Measurements from ENCODE around the gene MYO1D. TPM values are rescaled to one million over a fixed set of nuclear protein-coding genes. Genes with fewer than 3 reads are reported as not detected.

Gene MYO1D
- total and polyA plus RNA-seq, 2 donors (not counting 3 experiments of a cell fraction or from before 2014, with no cell fraction given): 37.8 to 85.5 TPM

GRCh38 chr17:32496395-32497073 is 380.4 kb downstream of the MYO1D start:
- Histone ChIP-seq H3K9me3 (replicated peaks; ENCODE audit: control insufficient read depth, insufficient read depth, low read length) (no peaks in the 10 kb centered on the region), H4K20me1 (replicated peaks; ENCODE audit: control insufficient read depth, extremely low read depth, insufficient read depth, low read length) (no peaks in the 10 kb centered on the region), H3K4me1 (ENCODE audit: control insufficient read depth, extremely low read depth, insufficient read depth, low read length) (no peaks in the 10 kb centered on the region), H2AFZ (ENCODE audit: low read depth, low read length) (no peak overlapping the region), H3K27me3 (ENCODE audit: control insufficient read depth in 2 of 2, insufficient read depth in 2 of 2, low read length in 2 of 2) (no peaks in the 10 kb centered on the region), H3K4me2 (ENCODE audit: insufficient read depth, low read length) (no peak overlapping the region), H3K27ac (ENCODE audit: insufficient read depth, low read depth, low read length) (no peak overlapping the region), H3K36me3 (ENCODE audit: control insufficient read depth in 2 of 2, extremely low read depth in 1 of 2, insufficient read depth in 2 of 2, low read length in 2 of 2) (no peaks in the 10 kb centered on the region), H3K79me2 (ENCODE audit: control insufficient read depth, insufficient read depth, low read length) (no peaks in the 10 kb centered on the region), H3K9ac (replicated peaks; ENCODE audit: extremely low read depth, insufficient read depth, low read length) (no peak overlapping the region), H3K4me3 (replicated peaks in 1 of 3; ENCODE audit: insufficient read depth in 1 of 3, low read depth in 1 of 3, low read length in 3 of 3) (no peak overlapping the region), H3K9me1 (replicated peaks; ENCODE audit: control insufficient read depth, extremely low read depth, insufficient read depth, low read length) (no peaks in the 10 kb centered on the region)
- ChIA-PET POLR2A (no interaction called here), CTCF (interaction anchor here (1.5 kb wide), 1 partner anchor 13 kb away, joined by 4 read pairs; no protein-coding TSS in a partner anchor)
- FAIRE-seq (no peak), DNase-seq (ENCODE audit: low read depth, low spot score) (no peak)
- TF ChIP-seq JUN (IDR thresholded peaks at IDR 0.05; ENCODE audit: borderline replicate concordance, insufficient read depth, insufficient read length, low read depth): no peak
- intact Hi-C loops (cut with micrococcal nuclease) (no loop called here), dilution Hi-C loops (cut with MboI; ENCODE audit: extremely low pct_ligation_motif_present, low sequenced_read_pairs) (no loop called here)
- BruUV-seq (replicated peaks): no TSS peak

GRCh38 chr17:32495359-32496231 is 381.3 kb downstream of the MYO1D start:
- H3K36me3 ChIP-seq (ENCODE audit: control insufficient read depth in 2 of 2, extremely low read depth in 1 of 2, insufficient read depth in 2 of 2, low read length in 2 of 2): no peaks in the 10 kb centered on the region
- ChIA-PET CTCF (interaction anchor here (1.0 to 1.5 kb wide), 4 partner anchors 12 to 1255 kb away, joined by 3 to 4 read pairs (median 3); no protein-coding TSS in a partner anchor), POLR2A (no interaction called here)
- no peak for TF ChIP-seq CTCF (IDR thresholded peaks at IDR 0.05; ENCODE audit: extremely low read depth in 1 of 2, insufficient read depth in 1 of 2, low read depth in 1 of 2, low read length in 2 of 2)
- no peak overlapping the region for H3K4me3 ChIP-seq (replicated peaks in 1 of 3; ENCODE audit: insufficient read depth in 1 of 3, low read depth in 1 of 3, low read length in 3 of 3)
- dilution Hi-C loops (cut with MboI; ENCODE audit: extremely low pct_ligation_motif_present, low sequenced_read_pairs): no loop called here
- intact Hi-C loops (cut with micrococcal nuclease): no loop called here
- no peaks in the 10 kb centered on the region for H3K27me3 ChIP-seq (ENCODE audit: control insufficient read depth in 2 of 2, insufficient read depth in 2 of 2, low read length in 2 of 2)
- no peaks in the 10 kb centered on the region for H3K9me1 ChIP-seq (replicated peaks; ENCODE audit: control insufficient read depth, extremely low read depth, insufficient read depth, low read length)
- DNase-seq (ENCODE audit: low read depth, low spot score) (peak; percentile 53), FAIRE-seq (no peak)
- no peaks in the 10 kb centered on the region for H4K20me1 ChIP-seq (replicated peaks; ENCODE audit: control insufficient read depth, extremely low read depth, insufficient read depth, low read length)
- BruUV-seq (replicated peaks): no TSS peak
- no peaks in the 10 kb centered on the region for H3K79me2 ChIP-seq (ENCODE audit: control insufficient read depth, insufficient read depth, low read length)
- no peak overlapping the region for H3K4me2 ChIP-seq (ENCODE audit: insufficient read depth, low read length)
- no peaks in the 10 kb centered on the region for H3K9me3 ChIP-seq (replicated peaks; ENCODE audit: control insufficient read depth, insufficient read depth, low read length)
- H3K4me1 ChIP-seq (ENCODE audit: control insufficient read depth, extremely low read depth, insufficient read depth, low read length): no peaks in the 10 kb centered on the region
- no peak overlapping the region for H2AFZ ChIP-seq (ENCODE audit: low read depth, low read length)
- no peak overlapping the region for H3K27ac ChIP-seq (ENCODE audit: insufficient read depth, low read depth, low read length)
- H3K9ac ChIP-seq (replicated peaks; ENCODE audit: extremely low read depth, insufficient read depth, low read length): no peak overlapping the region
